ENCODE measurements around the gene WSCD1. TPM values are rescaled to one million over a fixed set of nuclear protein-coding genes. Genes with fewer than 3 reads are reported as not detected.

Gene WSCD1
- polyA plus RNA-seq, 3 donors: not detected

DNA sequence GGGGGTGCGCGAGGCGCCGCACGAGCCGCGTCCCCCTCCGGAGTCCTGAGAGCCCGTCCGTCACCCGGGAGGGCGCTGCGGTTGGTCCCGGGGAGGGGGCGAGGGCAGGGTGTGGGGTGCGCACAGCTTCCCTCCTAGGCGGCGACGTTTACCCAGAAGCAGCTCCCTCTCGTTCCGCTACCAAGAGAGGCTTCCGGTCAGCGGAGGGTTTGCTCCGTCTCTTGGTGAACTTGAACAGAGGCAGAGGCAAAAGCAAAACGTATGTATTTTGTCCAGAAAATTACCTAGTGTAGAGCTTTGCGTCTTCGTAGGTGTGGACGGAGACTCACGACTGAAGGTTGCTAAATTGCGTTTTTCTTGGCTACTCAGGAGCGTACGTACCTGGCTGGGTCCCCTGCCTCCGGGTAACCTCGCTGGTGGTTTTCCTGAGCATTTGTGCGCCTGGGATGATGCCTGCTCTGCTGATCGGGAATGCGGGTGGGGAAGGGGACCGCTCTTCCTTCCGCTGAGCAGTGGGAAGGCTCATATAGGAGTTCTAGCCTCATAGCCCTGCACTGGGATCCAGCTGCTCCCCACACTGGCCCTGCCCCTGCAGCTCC is 833 bp downstream of the WSCD1 start:
- no peak for DNase-seq
- Mint-ChIP-seq H3K36me3 (peaks cover 0 to 6% of the 10 kb centered on the region in 2 donors), H3K4me3 (peak overlapping the region in 1 of 2 donors; percentile 68), H3K9me3 (peaks cover 0 to 12% (median 5%) of the 10 kb centered on the region in 7 donors), H3K4me1 (peaks cover 5% of the 10 kb centered on the region), H3K27ac (no peak overlapping the region), H3K27me3 (ENCODE audit: low read depth in 3 of 3) (peaks cover 46 to 71% (median 67%) of the 10 kb centered on the region in 3 donors)
- Histone ChIP-seq H3K4me2 (replicated peaks; ENCODE audit: extremely low read depth, low read length, poor library complexity, severe bottlenecking) (no peak overlapping the region), H3K4me1 (ENCODE audit: control insufficient read depth in 1 of 2, insufficient read depth in 2 of 2, low read length in 2 of 2) (no peaks in the 10 kb centered on the region), H2AFZ (ENCODE audit: insufficient read depth, low read depth, low read length, poor library complexity, severe bottlenecking) (no peak overlapping the region), H3K27ac (ENCODE audit: low read depth in 1 of 2, low read length in 2 of 2) (no peak overlapping the region), H3K4me3 (replicated peaks in 1 of 3; ENCODE audit: low read depth in 2 of 3, low read length in 3 of 3) (no peak overlapping the region), H3K79me2 (ENCODE audit: insufficient read depth, low read length) (no peaks in the 10 kb centered on the region), H4K20me1 (ENCODE audit: insufficient read depth, low read length) (no peaks in the 10 kb centered on the region), H3K9me3 (replicated peaks in 1 of 2; ENCODE audit: control insufficient read depth in 1 of 2, insufficient read depth in 1 of 2, low read length in 2 of 2) (peaks cover 0 to 26% of the 10 kb centered on the region in 2 donors), H3K36me3 (replicated peaks in 1 of 2; ENCODE audit: control insufficient read depth in 1 of 2, insufficient read depth in 2 of 2, low read length in 2 of 2) (no peaks in the 10 kb centered on the region), H3K27me3 (ENCODE audit: control insufficient read depth in 2 of 2, insufficient read depth in 2 of 2, low read length in 2 of 2) (peaks cover 31 to 56% of the 10 kb centered on the region in 2 donors), H3K9ac (ENCODE audit: insufficient read depth, low read length, poor library complexity, severe bottlenecking) (no peak overlapping the region)
- 5% methylated on average over 27 of the region's 39 CpGs for WGBS (ENCODE audit: insufficient coverage)
- intact Hi-C loops (cut with micrococcal nuclease): no loop called here
- TF ChIP-seq CTCF (IDR thresholded peaks at IDR 0.05): no peak

DNA sequence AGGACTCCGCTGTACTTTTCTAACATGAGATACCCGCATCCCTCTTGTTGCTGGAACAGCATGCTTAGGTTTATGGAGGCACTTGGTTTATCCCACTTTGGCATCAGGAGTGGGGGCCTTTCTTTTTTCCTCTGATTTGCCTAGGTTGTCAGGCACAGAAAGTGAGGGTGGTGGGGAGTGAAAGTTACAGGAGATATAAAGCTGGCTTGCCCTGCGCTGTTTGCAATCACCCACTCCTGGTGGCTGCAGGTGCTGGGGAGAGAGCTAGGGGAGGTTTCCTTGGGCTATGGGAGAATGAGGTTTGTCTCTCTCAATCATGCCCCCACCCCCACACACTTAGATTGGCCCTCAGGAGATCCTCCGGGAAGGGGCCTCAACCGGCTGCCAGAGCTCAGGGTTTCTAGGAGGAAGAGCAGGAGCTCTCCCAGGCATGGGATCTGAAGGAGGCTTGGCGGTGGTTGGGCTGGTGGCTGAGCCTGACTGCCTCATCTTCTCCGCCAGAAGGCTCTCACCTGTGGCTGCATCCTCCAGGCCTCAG is 1.4 kb downstream of the WSCD1 start:
- Histone ChIP-seq H3K36me3 (replicated peaks in 1 of 2; ENCODE audit: control insufficient read depth in 1 of 2, insufficient read depth in 2 of 2, low read length in 2 of 2) (no peaks in the 10 kb centered on the region), H3K9ac (ENCODE audit: insufficient read depth, low read length, poor library complexity, severe bottlenecking) (no peak overlapping the region), H4K20me1 (ENCODE audit: insufficient read depth, low read length) (no peaks in the 10 kb centered on the region), H3K27me3 (ENCODE audit: control insufficient read depth in 2 of 2, insufficient read depth in 2 of 2, low read length in 2 of 2) (peaks cover 31 to 55% of the 10 kb centered on the region in 2 donors), H3K4me1 (ENCODE audit: control insufficient read depth in 1 of 2, insufficient read depth in 2 of 2, low read length in 2 of 2) (no peaks in the 10 kb centered on the region), H3K27ac (ENCODE audit: low read depth in 1 of 2, low read length in 2 of 2) (no peak overlapping the region), H3K4me2 (replicated peaks; ENCODE audit: extremely low read depth, low read length, poor library complexity, severe bottlenecking) (no peak overlapping the region), H3K79me2 (ENCODE audit: insufficient read depth, low read length) (no peaks in the 10 kb centered on the region), H3K4me3 (replicated peaks in 1 of 3; ENCODE audit: low read depth in 2 of 3, low read length in 3 of 3) (no peak overlapping the region), H3K9me3 (replicated peaks in 1 of 2; ENCODE audit: control insufficient read depth in 1 of 2, insufficient read depth in 1 of 2, low read length in 2 of 2) (peaks cover 0 to 26% of the 10 kb centered on the region in 2 donors), H2AFZ (ENCODE audit: insufficient read depth, low read depth, low read length, poor library complexity, severe bottlenecking) (no peak overlapping the region)
- Mint-ChIP-seq H3K4me1 (peaks cover 5% of the 10 kb centered on the region), H3K27ac (no peak overlapping the region), H3K4me3 (peak overlapping the region in 1 of 2 donors; percentile 68), H3K27me3 (ENCODE audit: low read depth in 3 of 3) (peaks cover 46 to 67% (median 62%) of the 10 kb centered on the region in 3 donors), H3K9me3 (peaks cover 0 to 12% (median 5%) of the 10 kb centered on the region in 7 donors), H3K36me3 (peaks cover 0 to 6% of the 10 kb centered on the region in 2 donors)
- DNase-seq: no peak
- intact Hi-C loops (cut with micrococcal nuclease): no loop called here
- TF ChIP-seq CTCF (IDR thresholded peaks at IDR 0.05): no peak
- WGBS (ENCODE audit: insufficient coverage): 65% methylated on average over 4 of the region's 7 CpGs
